Fibroblast of villous mesenchyme (primary cell): ENCODE data around the gene KCNIP4. TPM values are rescaled to one million over a fixed set of nuclear protein-coding genes. Genes with fewer than 3 reads are reported as not detected.

Source experiments
- DNase-seq: peaks from one replicate; pipeline ENCODE4 v3.0.0-alpha.2; 2010; ENCODE audit warnings: low read depth
- H3K4me3 ChIP-seq: 2 replicates; pipeline ENCODE4 v1.5.1; 2011; ENCODE audit warnings: low read depth, mild to moderate bottlenecking, low read length
- total RNA-seq: library from RNA; depleted of rRNA; stranded (reverse); fragments of >200 nt; gene quantifications from 2 replicates; pipeline ENCODE4 v1.2.3, GENCODE V29; 2012
- TF ChIP-seq, protein P1 (sequence below): IDR thresholded peaks from 2 replicates; pipeline ENCODE4 v1.5.1; 2012; ENCODE audit warnings: low read depth, mild to moderate bottlenecking, low read length; ENCODE audit not compliant: insufficient read depth

KCNIP4 gene
- total RNA-seq, 1 donor = under 0.01 TPM

DNA sequence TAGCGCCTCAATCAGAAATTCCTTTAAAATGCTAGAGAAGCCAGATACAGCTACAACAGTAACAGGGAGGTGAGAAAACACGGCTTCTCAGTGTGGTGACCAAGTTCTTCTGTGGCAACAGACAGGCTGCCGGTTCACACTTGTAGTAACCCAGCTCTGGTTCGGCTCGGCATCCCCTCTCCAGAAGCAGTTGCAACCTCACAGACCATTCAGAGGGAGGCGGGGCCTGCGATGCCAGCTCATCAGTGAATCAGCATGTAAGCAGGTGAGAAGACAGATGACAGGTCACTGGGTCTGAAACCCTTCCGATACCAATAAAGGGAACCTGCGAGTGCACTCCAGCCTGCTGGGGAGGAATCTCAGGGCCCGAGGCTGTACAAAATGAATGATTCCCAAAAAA, 251.0 kb downstream of the KCNIP4 start:
- DNase-seq = no peak
- TF ChIP-seq, protein P1, sequence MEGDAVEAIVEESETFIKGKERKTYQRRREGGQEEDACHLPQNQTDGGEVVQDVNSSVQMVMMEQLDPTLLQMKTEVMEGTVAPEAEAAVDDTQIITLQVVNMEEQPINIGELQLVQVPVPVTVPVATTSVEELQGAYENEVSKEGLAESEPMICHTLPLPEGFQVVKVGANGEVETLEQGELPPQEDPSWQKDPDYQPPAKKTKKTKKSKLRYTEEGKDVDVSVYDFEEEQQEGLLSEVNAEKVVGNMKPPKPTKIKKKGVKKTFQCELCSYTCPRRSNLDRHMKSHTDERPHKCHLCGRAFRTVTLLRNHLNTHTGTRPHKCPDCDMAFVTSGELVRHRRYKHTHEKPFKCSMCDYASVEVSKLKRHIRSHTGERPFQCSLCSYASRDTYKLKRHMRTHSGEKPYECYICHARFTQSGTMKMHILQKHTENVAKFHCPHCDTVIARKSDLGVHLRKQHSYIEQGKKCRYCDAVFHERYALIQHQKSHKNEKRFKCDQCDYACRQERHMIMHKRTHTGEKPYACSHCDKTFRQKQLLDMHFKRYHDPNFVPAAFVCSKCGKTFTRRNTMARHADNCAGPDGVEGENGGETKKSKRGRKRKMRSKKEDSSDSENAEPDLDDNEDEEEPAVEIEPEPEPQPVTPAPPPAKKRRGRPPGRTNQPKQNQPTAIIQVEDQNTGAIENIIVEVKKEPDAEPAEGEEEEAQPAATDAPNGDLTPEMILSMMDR = no peak
- H3K4me3 ChIP-seq = no peak overlapping the region

DNA sequence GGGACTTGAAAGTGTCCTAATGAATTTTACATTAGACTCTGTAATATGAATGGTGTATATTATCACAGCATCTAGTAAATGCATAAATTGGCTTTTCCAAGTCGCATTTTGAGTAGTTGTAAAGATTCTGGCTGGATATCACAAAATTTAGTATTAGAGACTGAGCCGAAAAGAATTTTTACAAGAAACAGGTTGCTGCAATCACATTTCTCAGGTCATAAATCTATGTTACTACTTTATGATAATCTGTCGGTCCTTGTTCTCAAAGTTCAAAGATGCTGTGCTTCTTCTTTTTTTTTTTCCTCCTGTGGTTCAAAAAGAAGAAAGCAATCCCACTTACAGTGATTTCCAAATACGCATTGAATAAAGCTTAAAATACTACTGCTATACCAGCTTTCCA, 253.4 kb downstream of the KCNIP4 start:
- TF ChIP-seq, protein P1 = no peak
- DNase-seq = peak; percentile 56
- no peak overlapping the region for H3K4me3 ChIP-seq

DNA sequence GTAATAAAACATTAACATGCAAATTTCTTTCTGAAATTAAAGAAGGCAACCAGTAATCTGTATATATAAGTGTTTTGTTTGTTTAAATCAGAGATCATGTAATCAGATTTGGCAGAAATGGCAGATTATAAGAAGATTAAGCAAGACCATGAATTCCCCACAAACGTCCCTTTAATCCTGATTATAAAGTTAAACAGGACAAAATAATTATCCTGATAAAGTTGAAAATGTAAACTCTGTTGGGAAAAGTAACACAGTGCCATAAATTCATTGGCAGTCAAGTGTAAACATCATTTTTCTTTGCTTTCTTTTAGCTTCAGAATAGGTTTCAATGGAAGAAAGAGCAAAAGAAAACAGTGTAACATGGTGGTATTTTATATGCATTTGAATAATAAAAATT, 256.3 kb downstream of the KCNIP4 start:
- no peak overlapping the region for H3K4me3 ChIP-seq
- TF ChIP-seq, protein P1 = no peak
- DNase-seq = peak; percentile 54

DNA sequence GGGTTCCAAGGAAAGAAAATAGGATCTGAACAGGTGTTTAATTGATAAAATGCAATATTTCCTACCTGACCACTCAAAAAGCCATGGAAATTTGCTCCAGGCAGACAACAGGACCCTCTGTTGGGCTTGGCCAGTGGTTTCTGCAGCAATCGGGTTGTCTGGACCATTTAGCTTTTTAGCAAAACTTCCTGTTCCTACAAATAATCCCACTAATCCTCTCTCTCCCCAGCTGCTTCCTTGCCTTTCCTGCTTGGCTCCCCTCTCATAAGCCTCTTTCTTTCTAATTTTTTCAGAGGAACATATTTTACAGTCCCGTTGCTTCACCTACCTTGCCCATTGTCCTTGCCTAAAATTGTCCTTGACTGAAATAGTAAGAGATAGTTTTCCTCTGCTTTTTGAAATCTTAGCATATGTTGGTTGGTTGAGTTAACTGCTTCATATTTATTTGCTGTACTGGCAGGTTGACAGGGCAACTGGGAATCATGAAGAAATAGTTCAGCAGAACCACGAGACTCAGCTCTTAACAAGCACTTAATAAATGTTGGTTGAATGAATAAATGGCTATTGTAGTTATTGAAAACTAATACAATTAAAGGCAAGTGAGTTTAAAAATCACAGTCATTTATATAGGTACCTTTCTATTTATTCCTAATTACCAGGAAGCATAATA, 259.8 kb downstream of the KCNIP4 start:
- DNase-seq = peak; percentile 65
- TF ChIP-seq, protein P1 = no peak

DNA sequence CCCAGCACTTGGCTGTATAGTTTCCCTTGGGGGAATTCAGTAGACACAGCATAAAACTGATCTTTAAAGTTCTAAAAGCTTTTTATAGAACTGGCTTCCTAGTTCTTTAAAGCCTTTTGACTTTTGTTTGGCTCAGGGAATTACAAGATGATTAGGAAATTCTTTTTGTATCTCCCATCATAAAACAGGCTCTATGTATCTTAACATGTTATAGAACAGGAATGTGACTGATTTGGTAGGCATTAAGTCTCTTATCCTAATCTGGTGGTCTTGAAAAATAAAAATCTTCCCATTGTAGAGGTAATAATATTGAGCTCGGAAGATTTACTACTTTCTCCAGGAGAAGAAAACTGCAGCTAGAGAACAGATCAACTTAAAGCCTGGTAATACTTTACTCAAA, 262.7 kb downstream of the KCNIP4 start:
- DNase-seq = peak; percentile 42
- H3K4me3 ChIP-seq = no peak overlapping the region
- TF ChIP-seq, protein P1 = no peak

More for the DNA sequence above, 259.8 kb downstream of the KCNIP4 start:
- H3K4me3 ChIP-seq = peak overlapping the region; percentile 2

DNA sequence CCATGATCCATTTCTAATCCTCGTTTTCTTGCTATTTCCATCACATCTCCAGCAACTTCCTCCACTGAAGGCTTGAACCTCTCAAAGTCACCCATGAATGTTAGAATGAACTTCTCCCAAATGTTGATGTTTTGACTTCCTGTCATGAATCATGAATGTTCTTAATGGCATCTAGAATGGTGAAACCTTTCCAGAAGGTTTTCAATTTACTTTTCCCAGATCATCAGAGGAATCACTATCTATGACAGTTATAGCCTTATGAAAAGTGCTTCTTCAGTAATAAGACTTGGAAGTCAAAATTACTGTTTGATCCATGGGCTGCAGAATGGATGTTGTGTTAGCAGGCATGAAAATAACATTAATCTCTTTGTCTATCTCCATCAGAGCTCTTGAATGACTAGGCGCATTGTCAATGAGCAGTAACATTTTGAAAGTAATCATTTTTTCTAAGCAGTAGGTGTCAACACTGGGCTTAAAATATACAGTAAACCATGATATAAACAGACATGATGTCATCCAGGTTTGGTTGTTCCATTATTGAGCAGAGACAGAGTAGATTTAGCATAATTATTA, 268.2 kb downstream of the KCNIP4 start:
- H3K4me3 ChIP-seq = no peak overlapping the region
- TF ChIP-seq, protein P1 = no peak
- no peak for DNase-seq
